HepG2 (cell line): Measurements from ENCODE around the gene DOK4.

Experiments
- ATF7 ChIP-seq, 2 experiments: fragments of 450-650 bp in 1 of 2; sonication (generic) in 1 of 2; formaldehyde crosslinking in 1 of 2; IDR thresholded peaks; 2 replicates each; pipeline versions ENCODE4 v1.4.0 to v1.6.1; 2016 to 2020; ENCODE audit warnings: antibody characterized with exemption in 1 of 2, mild to moderate bottlenecking in 1 of 2, missing genetic modification reagents in 1 of 2
- CCDC6 ChIP-seq: sonication (generic); formaldehyde crosslinking; IDR thresholded peaks from 2 replicates; pipeline ENCODE4 v1.8.1; 2022; ENCODE audit warnings: mild to moderate bottlenecking, missing genetic modification reagents, moderate library complexity
- CHCHD3 ChIP-seq: sonication (generic); formaldehyde crosslinking; IDR thresholded peaks from 2 replicates; pipeline ENCODE4 v1.8.0; 2022; ENCODE audit warnings: mild to moderate bottlenecking, missing genetic modification reagents, moderate library complexity
- JUNB ChIP-seq: sonication (generic); formaldehyde crosslinking; IDR thresholded peaks from 2 replicates; pipeline ENCODE4 v1.8.0; 2022; ENCODE audit warnings: missing genetic modification reagents, mild to moderate bottlenecking, borderline replicate concordance
- NR2C2 ChIP-seq: sonication (generic); formaldehyde crosslinking; IDR thresholded peaks from 2 replicates; pipeline ENCODE4 v1.4.0; 2020; ENCODE audit warnings: missing genetic modification reagents, mild to moderate bottlenecking, moderate library complexity, borderline replicate concordance
- PAF1 ChIP-seq: IDR thresholded peaks from 2 replicates; pipeline ENCODE4 v1.6.1; 2016; ENCODE audit warnings: missing genetic modification reagents, missing compliant biosample characterization
- TSC22D2 ChIP-seq: sonication (generic); formaldehyde crosslinking; IDR thresholded peaks from 2 replicates; pipeline ENCODE4 v1.5.1; 2020; ENCODE audit warnings: missing genetic modification reagents, mild to moderate bottlenecking, borderline replicate concordance
- ZBTB1 ChIP-seq: sonication (generic); formaldehyde crosslinking; IDR thresholded peaks from 2 replicates; pipeline ENCODE4 v1.4.0; 2020; ENCODE audit warnings: missing genetic modification reagents, borderline replicate concordance
- ZFY ChIP-seq: sonication (generic); formaldehyde crosslinking; IDR thresholded peaks from 2 replicates; pipeline ENCODE4 v1.4.0; 2020; ENCODE audit warnings: missing genetic modification reagents
- TF ChIP-seq, protein P1 (sequence below): sonication (generic); formaldehyde crosslinking; IDR thresholded peaks from 2 replicates; pipeline ENCODE4 v1.4.0; 2020; ENCODE audit warnings: missing genetic modification reagents
- TF ChIP-seq, protein P2 (sequence below), 2 experiments: fragments of 450-650 bp in 1 of 2; sonication (generic) in 1 of 2; formaldehyde crosslinking in 1 of 2; IDR thresholded peaks; 2 replicates each; pipeline versions ENCODE4 v1.6.1 to v1.8.0; 2016 to 2022; ENCODE audit warnings: antibody characterized with exemption in 1 of 2, mild to moderate bottlenecking in 1 of 2, missing genetic modification reagents in 1 of 2

DNA sequence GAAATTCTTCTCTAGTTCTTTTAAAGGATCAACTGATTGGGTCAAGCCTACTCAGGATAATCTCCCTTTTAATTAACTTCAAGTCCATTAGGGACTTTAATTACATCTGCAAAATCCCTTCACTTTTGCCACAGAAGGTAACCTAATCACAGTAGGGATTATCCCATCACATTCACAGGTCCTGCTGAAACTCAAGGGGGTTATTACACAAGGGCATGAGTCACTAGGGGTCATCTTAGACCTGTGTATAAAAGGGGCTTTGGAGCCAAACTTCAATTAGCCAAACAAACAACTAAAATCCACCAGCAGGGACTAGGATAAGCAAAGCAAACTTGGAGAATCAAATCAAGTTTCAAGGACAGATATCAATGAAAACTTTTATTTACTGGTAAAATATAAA is 58.5 kb downstream of the DOK4 start:
- no peak for TF ChIP-seq PAF1 (CRISPR knock-in tag)
- no peak for TF ChIP-seq ZBTB1 (CRISPR knock-in tag)
- no peak for TF ChIP-seq CHCHD3 (CRISPR knock-in tag)
- TF ChIP-seq TSC22D2 (CRISPR knock-in tag) = no peak
- TF ChIP-seq ATF7 (IDR thresholded peaks at IDR 0.05) = no peak
- no peak for TF ChIP-seq ATF7 (CRISPR knock-in tag; IDR thresholded peaks at IDR 0.05)
- no peak for TF ChIP-seq NR2C2 (CRISPR knock-in tag)
- TF ChIP-seq, protein P1, sequence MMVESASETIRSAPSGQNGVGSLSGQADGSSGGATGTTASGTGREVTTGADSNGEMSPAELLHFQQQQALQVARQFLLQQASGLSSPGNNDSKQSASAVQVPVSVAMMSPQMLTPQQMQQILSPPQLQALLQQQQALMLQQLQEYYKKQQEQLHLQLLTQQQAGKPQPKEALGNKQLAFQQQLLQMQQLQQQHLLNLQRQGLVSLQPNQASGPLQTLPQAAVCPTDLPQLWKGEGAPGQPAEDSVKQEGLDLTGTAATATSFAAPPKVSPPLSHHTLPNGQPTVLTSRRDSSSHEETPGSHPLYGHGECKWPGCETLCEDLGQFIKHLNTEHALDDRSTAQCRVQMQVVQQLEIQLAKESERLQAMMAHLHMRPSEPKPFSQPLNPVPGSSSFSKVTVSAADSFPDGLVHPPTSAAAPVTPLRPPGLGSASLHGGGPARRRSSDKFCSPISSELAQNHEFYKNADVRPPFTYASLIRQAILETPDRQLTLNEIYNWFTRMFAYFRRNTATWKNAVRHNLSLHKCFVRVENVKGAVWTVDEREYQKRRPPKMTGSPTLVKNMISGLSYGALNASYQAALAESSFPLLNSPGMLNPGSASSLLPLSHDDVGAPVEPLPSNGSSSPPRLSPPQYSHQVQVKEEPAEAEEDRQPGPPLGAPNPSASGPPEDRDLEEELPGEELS (CRISPR knock-in tag) = no peak
- TF ChIP-seq ZFY = no peak
- TF ChIP-seq CCDC6 (CRISPR knock-in tag) = no peak
- TF ChIP-seq, protein P2, sequence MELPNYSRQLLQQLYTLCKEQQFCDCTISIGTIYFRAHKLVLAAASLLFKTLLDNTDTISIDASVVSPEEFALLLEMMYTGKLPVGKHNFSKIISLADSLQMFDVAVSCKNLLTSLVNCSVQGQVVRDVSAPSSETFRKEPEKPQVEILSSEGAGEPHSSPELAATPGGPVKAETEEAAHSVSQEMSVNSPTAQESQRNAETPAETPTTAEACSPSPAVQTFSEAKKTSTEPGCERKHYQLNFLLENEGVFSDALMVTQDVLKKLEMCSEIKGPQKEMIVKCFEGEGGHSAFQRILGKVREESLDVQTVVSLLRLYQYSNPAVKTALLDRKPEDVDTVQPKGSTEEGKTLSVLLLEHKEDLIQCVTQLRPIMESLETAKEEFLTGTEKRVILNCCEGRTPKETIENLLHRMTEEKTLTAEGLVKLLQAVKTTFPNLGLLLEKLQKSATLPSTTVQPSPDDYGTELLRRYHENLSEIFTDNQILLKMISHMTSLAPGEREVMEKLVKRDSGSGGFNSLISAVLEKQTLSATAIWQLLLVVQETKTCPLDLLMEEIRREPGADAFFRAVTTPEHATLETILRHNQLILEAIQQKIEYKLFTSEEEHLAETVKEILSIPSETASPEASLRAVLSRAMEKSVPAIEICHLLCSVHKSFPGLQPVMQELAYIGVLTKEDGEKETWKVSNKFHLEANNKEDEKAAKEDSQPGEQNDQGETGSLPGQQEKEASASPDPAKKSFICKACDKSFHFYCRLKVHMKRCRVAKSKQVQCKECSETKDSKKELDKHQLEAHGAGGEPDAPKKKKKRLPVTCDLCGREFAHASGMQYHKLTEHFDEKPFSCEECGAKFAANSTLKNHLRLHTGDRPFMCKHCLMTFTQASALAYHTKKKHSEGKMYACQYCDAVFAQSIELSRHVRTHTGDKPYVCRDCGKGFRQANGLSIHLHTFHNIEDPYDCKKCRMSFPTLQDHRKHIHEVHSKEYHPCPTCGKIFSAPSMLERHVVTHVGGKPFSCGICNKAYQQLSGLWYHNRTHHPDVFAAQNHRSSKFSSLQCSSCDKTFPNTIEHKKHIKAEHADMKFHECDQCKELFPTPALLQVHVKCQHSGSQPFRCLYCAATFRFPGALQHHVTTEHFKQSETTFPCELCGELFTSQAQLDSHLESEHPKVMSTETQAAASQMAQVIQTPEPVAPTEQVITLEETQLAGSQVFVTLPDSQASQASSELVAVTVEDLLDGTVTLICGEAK (IDR thresholded peaks at IDR 0.05) = no peak
- TF ChIP-seq, protein P2 (CRISPR knock-in tag; IDR thresholded peaks at IDR 0.05) = no peak
- TF ChIP-seq JUNB (CRISPR knock-in tag) = no peak
